Ovary (tissue), 9 donors: ENCODE measurements around the gene CLCN5. TPM values are rescaled to one million over a fixed set of nuclear protein-coding genes. Genes with fewer than 3 reads are reported as not detected.
A peak's percentile ranks its signal among the peaks of the same experiment; 100 is the strongest.

Experiments used
- DNase-seq, 5 donors: peaks; one replicate each; pipeline ENCODE4 v3.0.0-alpha.2; 2019 to 2020
- H3K27ac ChIP-seq, 2 donors: fragments of 200-600 bp; one replicate each; pipeline versions ENCODE4 v1.5.1 to v1.8.0; 2019 to 2022
- H3K27me3 ChIP-seq: fragments of 200-600 bp; one replicate; pipeline ENCODE4 v1.8.0; 2022
- H3K36me3 ChIP-seq: fragments of 200-600 bp; sonication (generic); one replicate; pipeline ENCODE4 v1.5.1; 2019
- H3K4me1 ChIP-seq: one replicate; pipeline ENCODE4 v1.8.1; 2013; ENCODE audit warnings: mild to moderate bottlenecking, moderate library complexity; ENCODE audit not compliant: insufficient read depth
- H3K4me3 ChIP-seq: fragments of 200-600 bp; sonication (generic); one replicate; pipeline ENCODE4 v1.5.1; 2017
- H3K9me3 ChIP-seq, 2 donors: fragments of 200-600 bp in 1 of 2; sonication (generic) in 1 of 2; one replicate each; pipeline versions ENCODE4 v1.5.1 to v1.8.1; 2013 to 2019; ENCODE audit warnings: mild to moderate bottlenecking in 1 of 2, moderate library complexity in 1 of 2
- CTCF ChIP-seq, 3 donors: fragments of 450-650 bp in 2 of 3; fragments of 200-600 bp in 1 of 3; IDR thresholded peaks; one replicate each; pipeline versions ENCODE4 v1.5.1 to v1.8.0; 2016 to 2022; ENCODE audit warnings: antibody characterized with exemption in 3 of 3, mild to moderate bottlenecking in 1 of 3
- EP300 ChIP-seq: sonication (generic); formaldehyde crosslinking; IDR thresholded peaks from one replicate; pipeline ENCODE4 v1.6.1; 2017; ENCODE audit warnings: antibody characterized with exemption
- POLR2A ChIP-seq: fragments of 450-650 bp; IDR thresholded peaks from one replicate; pipeline ENCODE4 v1.6.1; 2017; ENCODE audit warnings: antibody characterized with exemption, mild to moderate bottlenecking, moderate library complexity
- WGBS, 3 donors: extraction: QIAGEN DNeasy Blood & Tissue Kit in 1 of 3; methylation state at CpG; one replicate each; pipeline versions ENCODE4 v1.1.5 to v1.1.7; 2013 to 2017; 5-methylcytosine and 5-hydroxymethylcytosine counted together
- intact Hi-C, 4 donors: fragments of 100-400 bp; cut with DNase I; formaldehyde crosslinking; loops; one replicate each; pipeline versions ENCODE4 v1.11.0 to v1.15.1; 2022 to 2023
- polyA plus RNA-seq, 2 donors: library from polyadenylated mRNA; stranded (reverse); fragments of 200-250 nt in 1 of 2; fragments of 350-450 nt in 1 of 2; fragmentation: Illumina TruSeq in 1 of 2; extraction: RNeasy Lipid Tissue Mini Kit (QIAGEN cat#74804) in 1 of 2; gene quantifications; one replicate each; pipeline ENCODE4 v1.2.3, GENCODE V29; 2013 to 2014
- total RNA-seq, 7 donors: library from RNA; depleted of rRNA in 2 of 7; stranded (reverse); fragments of >200 nt in 2 of 7; fragmentation: NEBNext Ultra II Directional in 3 of 7; extraction: Animal tissue kit (Norgen Biotek cat#: 25700) in 3 of 7; gene quantifications; one replicate each; pipeline versions ENCODE4 v1.1.0 to v1.2.4, GENCODE V29; 2016 to 2023
- donor health status: DM: no; HTN: no; CAD: no; lungs with moderate emphysema.
- donor health status: DM: no; HTN: no; CAD: no.
- donor health status: Bipolar disorder and iron deficiency.
- donor health status: DM: yes; HTN: yes; CAD: no.
- donor health status: DM: no; HTN: no; CAD: no.
- donor health status: DM: yes; HTN: yes; CAD: no.

CLCN5 gene
- total and polyA plus RNA-seq, 9 donors = 1.4 to 26.5 (median 16.2) TPM

- H3K4me1 ChIP-seq = no peaks in the 10 kb centered on the region
- 40 to 56% (median 51%) methylated on average over 4 of the region's 4 CpGs for WGBS, 3 donors
- intact Hi-C loops = no loop called here
- H3K27me3 ChIP-seq = no peaks in the 10 kb centered on the region
- no peak overlapping the region for H3K4me3 ChIP-seq
- TF ChIP-seq CTCF (IDR thresholded peaks at IDR 0.05) (no peak), EP300 (no peak), POLR2A (no peak)
- H3K27ac ChIP-seq = no peak overlapping the region
- H3K9me3 ChIP-seq = no peaks in the 10 kb centered on the region
- DNase-seq = no peak
- no peaks in the 10 kb centered on the region for H3K36me3 ChIP-seq
Observed at GRCh38 chrX:50097071-50097470, 174.7 kb downstream of the CLCN5 start.

- H3K36me3 ChIP-seq = no peaks in the 10 kb centered on the region
- H3K4me1 ChIP-seq = no peaks in the 10 kb centered on the region
- TF ChIP-seq CTCF (IDR thresholded peaks at IDR 0.05) = no peak
- TF ChIP-seq EP300 = no peak
- TF ChIP-seq POLR2A = no peak
- intact Hi-C loops = no loop called here
- H3K4me3 ChIP-seq = no peak overlapping the region
- WGBS, 3 donors = 52 to 62% (median 57%) methylated on average over 3 of the region's 3 CpGs
- DNase-seq = no peak
- H3K27me3 ChIP-seq = no peaks in the 10 kb centered on the region
- H3K9me3 ChIP-seq = no peaks in the 10 kb centered on the region
- H3K27ac ChIP-seq = no peak overlapping the region
Observed at GRCh38 chrX:50098241-50098640, 175.8 kb downstream of the CLCN5 start.

- 78 to 82% (median 80%) methylated on average over 5 of the region's 5 CpGs for WGBS, 3 donors
- no peak for DNase-seq
- TF ChIP-seq EP300 = no peak
- TF ChIP-seq CTCF (IDR thresholded peaks at IDR 0.05) = no peak
- no peak for TF ChIP-seq POLR2A
Observed at GRCh38 chrX:50098749-50099148, 176.4 kb downstream of the CLCN5 start.

GRCh38 chrX:50099331-50099730 lies 176.9 kb downstream of the CLCN5 start:
- Histone ChIP-seq H3K4me3 (no peak overlapping the region), H3K9me3 (no peaks in the 10 kb centered on the region), H3K36me3 (no peaks in the 10 kb centered on the region), H3K27me3 (no peaks in the 10 kb centered on the region), H3K27ac (no peak overlapping the region), H3K4me1 (no peaks in the 10 kb centered on the region)
- DNase-seq = no peak
- 41 to 46% (median 46%) methylated on average over 4 of the region's 4 CpGs for WGBS, 3 donors
- intact Hi-C loops = no loop called here
- TF ChIP-seq POLR2A (no peak), EP300 (no peak), CTCF (IDR thresholded peaks at IDR 0.05) (no peak)

More at GRCh38 chrX:50098749-50099148, 176.4 kb downstream of the CLCN5 start:
- intact Hi-C loops = no loop called here
- Histone ChIP-seq H3K27me3 (no peaks in the 10 kb centered on the region), H3K4me3 (no peak overlapping the region), H3K27ac (no peak overlapping the region), H3K4me1 (no peaks in the 10 kb centered on the region), H3K36me3 (no peaks in the 10 kb centered on the region), H3K9me3 (no peaks in the 10 kb centered on the region)

- DNase-seq = no peak
- intact Hi-C loops = no loop called here
- Histone ChIP-seq H3K4me3 (no peak overlapping the region), H3K27me3 (no peaks in the 10 kb centered on the region), H3K27ac (no peak overlapping the region), H3K9me3 (no peaks in the 10 kb centered on the region), H3K4me1 (no peaks in the 10 kb centered on the region), H3K36me3 (no peaks in the 10 kb centered on the region)
- TF ChIP-seq EP300 = no peak
- no peak for TF ChIP-seq POLR2A
- TF ChIP-seq CTCF (IDR thresholded peaks at IDR 0.05) = peak; percentile 8 to 29 (median 25)
- WGBS, 3 donors = 34 to 36% (median 35%) methylated on average over 3 of the region's 3 CpGs
Observed at GRCh38 chrX:50100188-50100587, 177.8 kb downstream of the CLCN5 start.
